AG09319 (cell line): ENCODE results near the gene CDC42BPB.

ENCODE experiments used
- DNase-seq: peaks from one replicate; pipeline ENCODE4 v3.0.0-alpha.2; 2010; ENCODE audit warnings: low read depth; ENCODE audit errors: extremely low read depth
- CTCF ChIP-seq: IDR thresholded peaks from 2 replicates; pipeline ENCODE4 v1.5.1; 2011; ENCODE audit warnings: low read depth, mild to moderate bottlenecking, inconsistent platforms, low read length, moderate library complexity

Gene CDC42BPB

GRCh38 chr14:103022002-103022684, 35.2 kb downstream of the CDC42BPB start:
- no peak for TF ChIP-seq CTCF
- no peak for DNase-seq

GRCh38 chr14:103021684-103022001, 35.7 kb downstream of the CDC42BPB start:
- DNase-seq, result no peak
- TF ChIP-seq CTCF, result no peak

- TF ChIP-seq CTCF, result no peak
These were observed 36.8 kb downstream of the CDC42BPB start for GRCh38 chr14:103020271-103021170.

GRCh38 chr14:103019826-103020225, 37.5 kb downstream of the CDC42BPB start:
- DNase-seq, result no peak
- TF ChIP-seq CTCF, result no peak

More at GRCh38 chr14:103020271-103021170, 36.8 kb downstream of the CDC42BPB start:
- no peak for DNase-seq

GRCh38 chr14:103019236-103019635, 38.1 kb downstream of the CDC42BPB start:
- no peak for TF ChIP-seq CTCF
- no peak for DNase-seq

- DNase-seq, result no peak
- TF ChIP-seq CTCF, result no peak
These were observed 40.8 kb downstream of the CDC42BPB start for GRCh38 chr14:103016594-103016993.

- TF ChIP-seq CTCF, result no peak
- DNase-seq, result no peak
These were observed 41.3 kb downstream of the CDC42BPB start for GRCh38 chr14:103016071-103016470.
